Effector memory CD8-positive, alpha-beta T cell (primary cell): ENCODE results near the gene TIGD2.

Experiments used
- ATAC-seq: fragments of 150-1000 bp; cut with Tn5 transposase; replicated peaks from 2 replicates; pipeline ENCODE4 v1.10.0; 2021; ENCODE audit warnings: mild to moderate bottlenecking, moderate library complexity
- DNase-seq, 3 experiments: peaks; one replicate each; pipeline ENCODE4 v3.0.0; 2021
- H3K27ac Mint-ChIP-seq, 2 donors: one replicate each; pipeline ENCODE4 v1.8.0; 2022; ENCODE audit warnings: mild to moderate bottlenecking in 2 of 2, mixed read lengths in 2 of 2, moderate library complexity in 2 of 2
- H3K27me3 Mint-ChIP-seq, 2 donors: one replicate each; pipeline ENCODE4 v1.8.0; 2022; ENCODE audit warnings: mixed read lengths in 2 of 2
- H3K36me3 Mint-ChIP-seq: one replicate; pipeline ENCODE4 v1.8.0; 2022; ENCODE audit warnings: mild to moderate bottlenecking, moderate library complexity, mixed read lengths; ENCODE audit not compliant: insufficient read depth
- H3K4me1 Mint-ChIP-seq, 2 donors: one replicate each; pipeline ENCODE4 v1.8.0; 2022; ENCODE audit warnings: low read depth in 2 of 2, mixed read lengths in 2 of 2
- H3K4me3 Mint-ChIP-seq, 2 donors: one replicate each; pipeline ENCODE4 v1.8.0; 2022; ENCODE audit warnings: mild to moderate bottlenecking in 2 of 2, mixed read lengths in 2 of 2, moderate library complexity in 2 of 2
- H3K9me3 Mint-ChIP-seq, 2 donors: one replicate each; pipeline ENCODE4 v1.8.0; 2022; ENCODE audit warnings: mixed read lengths in 2 of 2
- total RNA-seq, 9 experiments: gene quantifications; one replicate each; lab custom pipeline; 2026; lab: John Stamatoyannopoulos, UW

TIGD2 gene
- total RNA-seq, result 6.0 to 13.4 (median 8.9) reads per million in 9 experiments

DNA sequence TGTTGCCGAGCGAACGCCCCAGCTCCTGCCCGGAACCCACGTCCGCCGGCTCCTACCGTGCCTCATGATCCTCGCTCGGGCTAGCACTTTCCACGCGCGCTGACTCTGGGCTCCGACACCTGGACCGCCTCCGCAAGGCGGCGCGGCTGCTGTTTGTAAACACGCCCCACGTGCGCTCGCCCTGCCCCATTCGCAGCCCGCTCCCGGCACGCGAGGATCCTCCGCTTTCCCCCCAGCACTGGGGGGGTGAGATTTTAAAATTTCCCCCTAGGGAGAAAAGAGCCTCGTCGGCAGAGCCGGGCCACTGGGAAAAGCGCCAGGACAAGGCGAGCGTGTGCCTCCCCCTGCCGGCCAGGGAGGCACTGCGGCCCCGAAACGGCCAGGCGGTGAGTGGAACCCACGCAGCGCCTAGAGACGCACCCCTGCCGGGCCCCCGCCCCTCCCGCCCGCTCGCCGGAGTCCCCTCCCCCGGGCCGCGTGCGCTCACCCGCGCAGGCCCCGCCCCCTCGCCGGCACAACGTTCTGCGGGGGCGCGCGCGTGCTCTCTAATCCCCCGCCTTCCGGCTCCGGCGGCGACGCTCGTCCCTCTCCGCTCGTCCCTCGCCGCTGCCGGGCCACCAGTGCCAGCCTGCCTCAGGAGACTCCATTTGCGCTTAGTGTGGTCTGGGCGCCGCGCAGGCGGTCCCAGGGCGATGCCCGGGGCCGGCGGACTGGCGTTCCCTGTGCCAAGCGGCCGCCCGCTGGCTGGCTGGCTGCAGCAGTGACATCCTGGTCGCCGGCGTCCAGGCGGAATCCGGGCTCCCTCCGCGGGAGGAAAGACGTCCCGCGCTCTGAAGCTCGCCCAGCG lies at the start of gene TIGD2:
Gene TIGD2 (plus strand): TSS at position 548 of the 847 bp plus-strand sequence. CDS start 1,442 bp downstream, outside the sequence.
- peak within 1 kb of the TSS; percentile 91 to 92 for H3K27ac Mint-ChIP-seq
- ATAC-seq (peak; percentile 86), DNase-seq (peak; percentile 79 to 84 (median 80))
- peaks cover 23 to 29% of the 10 kb centered on the region in 2 donors for H3K4me1 Mint-ChIP-seq
- H3K4me3 Mint-ChIP-seq, result peak within 1 kb of the TSS; percentile 85
- H3K27me3 Mint-ChIP-seq, result peaks cover 12 to 32% of the 10 kb centered on the region in 2 donors
- H3K9me3 Mint-ChIP-seq, result no peaks in the 10 kb centered on the region
- H3K36me3 Mint-ChIP-seq, result peaks cover 14% of the 10 kb centered on the region

DNA sequence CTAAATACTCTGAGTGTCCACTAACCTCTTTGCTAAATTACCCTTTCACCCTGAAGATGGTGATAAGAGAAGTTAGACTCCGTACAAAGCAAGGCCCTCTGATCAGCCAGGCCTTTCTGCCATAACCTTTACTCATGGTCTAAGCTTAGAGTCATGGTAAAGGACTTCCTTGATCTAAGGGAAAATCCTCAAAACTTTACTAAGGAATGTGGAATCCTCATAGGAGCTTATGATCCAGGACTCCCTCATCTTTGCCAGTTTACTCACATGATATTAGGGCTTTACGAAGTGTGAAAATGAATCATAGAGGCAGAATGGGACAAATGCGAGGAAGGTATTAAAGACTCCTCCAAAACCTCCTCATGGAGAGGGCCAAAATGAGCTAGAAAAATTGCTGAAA lies 46.5 kb upstream of the TIGD2 start:
- ATAC-seq, result no peak
- no peak overlapping the region for H3K27ac Mint-ChIP-seq
- no peak overlapping the region for H3K4me3 Mint-ChIP-seq
- no peaks in the 10 kb centered on the region for H3K36me3 Mint-ChIP-seq
- H3K9me3 Mint-ChIP-seq, result peaks cover 4 to 8% of the 10 kb centered on the region in 2 donors
- H3K27me3 Mint-ChIP-seq, result peaks cover 25 to 35% of the 10 kb centered on the region in 2 donors
- DNase-seq, result no peak
- H3K4me1 Mint-ChIP-seq, result no peaks in the 10 kb centered on the region

DNA sequence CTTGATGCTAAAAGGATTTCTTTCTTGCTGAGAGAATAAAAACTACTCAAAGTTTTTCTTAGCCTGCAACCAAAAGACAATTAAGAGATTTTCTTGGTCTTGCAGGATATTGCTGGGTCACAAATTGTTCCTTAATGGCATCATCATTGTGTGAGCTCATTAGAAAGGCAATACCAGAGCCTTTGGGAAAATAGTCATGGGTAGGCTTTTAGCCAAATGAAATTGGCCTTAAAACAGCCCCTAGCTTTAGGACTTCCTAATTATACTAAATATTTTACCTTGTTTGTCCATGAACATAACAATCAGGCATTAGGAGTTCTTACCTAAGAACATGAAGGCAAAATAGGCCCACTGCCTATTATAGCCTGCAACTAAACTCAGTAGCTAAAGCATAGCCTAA lies 43.9 kb upstream of the TIGD2 start:
- ATAC-seq (no peak), DNase-seq (no peak)
- H3K4me3 Mint-ChIP-seq, result no peak overlapping the region
- H3K27ac Mint-ChIP-seq, result no peak overlapping the region
- peaks cover 16 to 17% of the 10 kb centered on the region in 2 donors for H3K27me3 Mint-ChIP-seq
- no peaks in the 10 kb centered on the region for H3K36me3 Mint-ChIP-seq
- H3K4me1 Mint-ChIP-seq, result no peaks in the 10 kb centered on the region
- H3K9me3 Mint-ChIP-seq, result peaks cover 0 to 5% of the 10 kb centered on the region in 2 donors

DNA sequence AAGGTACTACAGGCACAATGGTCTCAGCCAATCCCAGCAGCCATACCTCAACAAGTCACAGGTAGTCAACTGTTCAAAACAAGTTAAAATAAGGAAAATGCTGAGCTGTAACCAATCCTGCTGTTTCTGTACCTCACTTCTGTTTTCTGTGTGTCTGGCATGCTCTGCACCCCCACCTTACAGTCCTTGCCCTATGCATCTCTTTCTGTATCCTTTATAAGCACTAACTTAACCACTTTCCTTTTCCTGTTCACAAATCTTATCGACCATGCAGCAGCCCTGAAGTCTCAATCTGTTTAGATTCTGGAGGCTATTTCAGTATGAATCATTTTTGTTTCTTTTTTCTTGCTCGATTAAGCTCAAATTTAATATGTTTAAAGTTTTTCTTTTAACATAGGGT lies 41.9 kb upstream of the TIGD2 start:
- peaks cover 7 to 10% of the 10 kb centered on the region in 2 donors for H3K27me3 Mint-ChIP-seq
- H3K36me3 Mint-ChIP-seq, result no peaks in the 10 kb centered on the region
- H3K9me3 Mint-ChIP-seq, result no peaks in the 10 kb centered on the region
- DNase-seq (no peak), ATAC-seq (no peak)
- no peak overlapping the region for H3K4me3 Mint-ChIP-seq
- no peaks in the 10 kb centered on the region for H3K4me1 Mint-ChIP-seq
- H3K27ac Mint-ChIP-seq, result no peak overlapping the region

DNA sequence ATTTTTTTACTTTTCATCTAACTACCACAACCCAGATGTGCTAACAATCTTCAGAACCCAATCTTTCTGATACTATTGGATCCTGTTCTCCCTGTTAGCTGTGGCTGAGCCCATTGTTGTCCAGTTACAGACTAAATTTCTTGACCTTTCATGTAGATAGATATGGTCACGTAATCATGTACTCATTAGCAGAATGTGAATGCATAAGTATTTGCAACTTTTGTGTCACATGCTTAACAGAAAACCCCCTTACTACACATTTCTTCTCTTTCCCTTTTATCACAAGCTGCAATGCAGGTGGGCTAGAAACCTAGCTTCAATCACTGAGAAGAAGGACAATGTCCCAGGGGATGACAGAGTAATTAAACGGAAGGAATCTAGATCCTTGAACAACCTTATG lies 41.3 kb upstream of the TIGD2 start:
- Mint-ChIP-seq H3K9me3 (no peaks in the 10 kb centered on the region), H3K4me3 (no peak overlapping the region), H3K27ac (no peak overlapping the region), H3K4me1 (no peaks in the 10 kb centered on the region), H3K27me3 (peaks cover 1 to 5% of the 10 kb centered on the region in 2 donors), H3K36me3 (no peaks in the 10 kb centered on the region)
- DNase-seq (no peak), ATAC-seq (no peak)

DNA sequence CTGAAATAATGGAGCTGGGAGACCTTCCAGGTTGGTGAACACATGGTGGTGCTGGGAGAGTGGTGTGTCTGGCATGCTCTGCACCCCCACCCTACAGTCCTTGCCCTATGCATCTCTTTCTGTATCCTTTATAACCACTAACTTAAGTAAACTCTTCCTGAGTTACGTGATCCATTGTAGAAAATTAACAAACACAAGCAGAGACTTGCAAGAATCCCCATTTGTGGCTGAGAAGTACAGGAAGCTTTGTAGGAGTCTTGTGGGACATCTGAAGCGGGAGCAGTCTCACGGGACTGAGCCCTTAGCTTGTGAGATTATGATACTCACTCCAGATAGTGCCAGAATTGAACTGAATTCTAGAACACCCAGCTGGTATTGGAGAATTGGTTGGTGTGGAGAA lies 40.0 kb upstream of the TIGD2 start:
- DNase-seq, result no peak
- Mint-ChIP-seq H3K27ac (no peak overlapping the region), H3K27me3 (peaks cover under 1 to 5% of the 10 kb centered on the region in 2 donors), H3K4me3 (no peak overlapping the region), H3K36me3 (no peaks in the 10 kb centered on the region), H3K4me1 (no peaks in the 10 kb centered on the region), H3K9me3 (no peaks in the 10 kb centered on the region)
- ATAC-seq, result no peak

DNA sequence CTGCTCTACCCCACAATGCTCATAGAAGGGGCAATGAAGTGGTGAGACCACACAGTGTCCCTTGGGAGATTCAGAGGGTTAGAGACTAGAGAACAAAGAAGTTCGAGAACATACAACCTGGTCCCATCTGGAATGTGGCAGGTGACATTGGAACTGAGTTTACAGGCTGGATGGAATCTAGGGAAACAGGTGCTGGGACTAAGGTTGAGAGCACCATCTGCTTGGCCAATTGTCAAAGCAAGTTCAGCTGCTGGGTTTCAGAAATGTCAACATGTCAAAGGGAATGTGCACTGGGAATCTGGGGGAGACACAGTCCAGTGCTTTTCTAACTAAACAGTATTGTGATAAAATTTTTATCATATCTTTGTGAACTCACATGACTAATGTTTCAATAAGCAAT lies 38.4 kb upstream of the TIGD2 start:
- H3K27ac Mint-ChIP-seq, result no peak overlapping the region
- no peak overlapping the region for H3K4me3 Mint-ChIP-seq
- no peak for ATAC-seq
- DNase-seq, result no peak
- H3K36me3 Mint-ChIP-seq, result no peaks in the 10 kb centered on the region
- H3K27me3 Mint-ChIP-seq, result peaks cover 11 to 12% of the 10 kb centered on the region in 2 donors
- no peaks in the 10 kb centered on the region for H3K4me1 Mint-ChIP-seq
- peaks cover 5 to 10% of the 10 kb centered on the region in 2 donors for H3K9me3 Mint-ChIP-seq

DNA sequence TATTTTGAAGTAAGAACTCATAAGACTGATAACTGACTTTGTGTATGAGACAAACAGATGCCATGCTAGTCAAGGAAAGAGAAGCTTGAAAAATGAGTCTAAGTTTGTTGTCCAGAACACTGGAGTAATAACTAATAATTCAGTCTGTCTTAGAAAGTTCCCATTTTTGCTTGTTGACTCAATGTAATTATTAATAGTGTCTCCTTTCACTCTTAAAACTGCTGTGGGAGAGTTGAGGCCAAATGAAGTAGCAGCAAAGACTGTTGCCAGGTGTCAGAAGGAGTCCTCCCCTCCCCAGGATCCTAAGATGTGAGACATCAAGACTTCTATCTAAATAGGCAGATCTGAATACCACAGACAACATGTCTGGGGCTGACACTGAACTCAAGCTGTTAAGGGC lies 33.6 kb upstream of the TIGD2 start:
- Mint-ChIP-seq H3K36me3 (no peaks in the 10 kb centered on the region), H3K27ac (no peak overlapping the region), H3K9me3 (peaks cover 7 to 10% of the 10 kb centered on the region in 2 donors), H3K27me3 (peaks cover 10 to 11% of the 10 kb centered on the region in 2 donors), H3K4me3 (no peak overlapping the region), H3K4me1 (no peaks in the 10 kb centered on the region)
- ATAC-seq, result no peak
- no peak for DNase-seq

DNA sequence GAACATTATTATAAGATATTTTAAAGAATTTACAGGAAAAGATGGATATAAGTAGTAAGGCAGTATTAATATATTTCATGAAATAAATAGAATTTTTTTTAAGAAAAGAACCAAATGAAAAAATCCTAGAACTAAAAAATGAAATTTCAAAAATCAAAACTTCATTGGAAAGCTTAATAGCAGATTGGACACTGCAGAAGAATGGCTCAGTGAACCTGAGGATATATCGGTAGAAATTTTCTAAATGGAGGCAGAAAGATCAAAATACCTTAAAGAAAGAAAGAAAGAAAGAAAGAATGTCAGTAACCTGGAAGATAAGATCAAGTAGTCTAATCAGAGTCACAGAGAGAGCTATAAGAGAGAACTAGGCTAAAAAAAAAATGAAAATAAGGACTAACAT lies 33.0 kb upstream of the TIGD2 start:
- Mint-ChIP-seq H3K27ac (no peak overlapping the region), H3K4me1 (no peaks in the 10 kb centered on the region)
- ATAC-seq, result no peak

DNA sequence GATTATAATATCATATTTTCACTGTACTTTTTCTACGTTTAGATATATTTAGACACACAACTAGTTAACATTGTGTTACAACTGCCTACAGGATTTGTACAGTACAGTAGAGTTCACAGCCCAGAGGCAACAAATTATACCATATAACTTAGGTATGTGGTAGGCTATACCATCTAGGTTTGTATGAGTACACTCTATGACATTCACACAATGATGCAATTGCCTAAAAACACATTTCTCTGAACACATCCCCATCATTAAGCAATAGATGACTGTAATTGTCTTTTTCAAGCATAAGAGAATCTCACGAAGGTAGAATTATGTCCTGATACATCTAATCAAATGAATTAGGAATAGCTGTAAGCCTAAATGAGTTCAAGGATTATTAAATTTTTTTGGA lies 12.3 kb upstream of the TIGD2 start:
- Mint-ChIP-seq H3K27me3 (peaks cover 15 to 33% of the 10 kb centered on the region in 2 donors), H3K9me3 (no peaks in the 10 kb centered on the region), H3K4me1 (no peaks in the 10 kb centered on the region), H3K4me3 (no peak overlapping the region), H3K36me3 (no peaks in the 10 kb centered on the region), H3K27ac (no peak overlapping the region)
- DNase-seq (no peak), ATAC-seq (no peak)

More for the DNA sequence above, 33.0 kb upstream of the TIGD2 start:
- H3K36me3 Mint-ChIP-seq, result no peaks in the 10 kb centered on the region
- DNase-seq, result no peak
- H3K9me3 Mint-ChIP-seq, result peaks cover 7 to 10% of the 10 kb centered on the region in 2 donors
- H3K4me3 Mint-ChIP-seq, result no peak overlapping the region
- peaks cover 10 to 11% of the 10 kb centered on the region in 2 donors for H3K27me3 Mint-ChIP-seq

DNA sequence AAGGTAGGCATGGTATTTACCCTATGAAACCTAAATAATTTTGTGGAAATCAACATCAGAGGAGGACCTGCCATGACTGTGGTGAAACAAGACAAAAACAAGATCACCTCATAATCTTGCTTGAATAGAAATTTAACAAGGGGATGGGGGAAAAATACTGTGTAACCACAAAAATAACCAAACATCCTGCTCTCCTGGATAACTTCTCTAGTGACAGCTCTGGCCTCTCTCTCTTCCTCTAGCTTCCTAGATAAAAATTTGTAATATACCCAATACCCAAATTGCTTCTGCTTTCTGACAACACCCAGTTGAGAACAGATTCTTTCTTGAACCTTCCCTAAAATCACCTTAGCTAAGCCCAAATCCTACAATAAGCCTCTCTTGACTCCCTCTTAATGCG lies 11.9 kb upstream of the TIGD2 start:
- Mint-ChIP-seq H3K27me3 (peaks cover 19 to 37% of the 10 kb centered on the region in 2 donors), H3K27ac (no peak overlapping the region), H3K4me3 (no peak overlapping the region), H3K4me1 (no peaks in the 10 kb centered on the region), H3K9me3 (no peaks in the 10 kb centered on the region), H3K36me3 (no peaks in the 10 kb centered on the region)
- no peak for ATAC-seq
- no peak for DNase-seq

DNA sequence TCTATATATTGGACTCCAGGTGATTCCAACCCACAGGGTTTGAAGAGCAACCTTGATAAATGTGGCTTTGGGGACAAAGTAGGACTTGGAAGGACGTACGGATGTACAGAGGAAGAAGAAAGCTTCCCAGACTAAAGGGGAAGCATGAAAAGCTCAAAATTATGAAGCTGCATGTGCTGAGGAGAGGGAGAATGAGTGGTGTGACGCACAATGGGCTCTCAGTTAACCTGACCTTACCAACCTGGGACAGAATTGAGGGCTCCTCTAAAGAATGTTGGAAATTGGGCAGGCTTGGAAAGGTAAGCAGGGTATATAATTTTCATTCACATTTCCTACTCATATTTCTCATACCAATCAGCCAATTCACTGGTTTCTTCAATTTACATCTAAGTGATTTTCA lies 10.5 kb upstream of the TIGD2 start:
- H3K4me1 Mint-ChIP-seq, result no peaks in the 10 kb centered on the region
- ATAC-seq (no peak), DNase-seq (no peak)
- H3K27ac Mint-ChIP-seq, result no peak overlapping the region
- H3K27me3 Mint-ChIP-seq, result peaks cover 27 to 41% of the 10 kb centered on the region in 2 donors
- no peak overlapping the region for H3K4me3 Mint-ChIP-seq
- H3K9me3 Mint-ChIP-seq, result no peaks in the 10 kb centered on the region
- no peaks in the 10 kb centered on the region for H3K36me3 Mint-ChIP-seq

DNA sequence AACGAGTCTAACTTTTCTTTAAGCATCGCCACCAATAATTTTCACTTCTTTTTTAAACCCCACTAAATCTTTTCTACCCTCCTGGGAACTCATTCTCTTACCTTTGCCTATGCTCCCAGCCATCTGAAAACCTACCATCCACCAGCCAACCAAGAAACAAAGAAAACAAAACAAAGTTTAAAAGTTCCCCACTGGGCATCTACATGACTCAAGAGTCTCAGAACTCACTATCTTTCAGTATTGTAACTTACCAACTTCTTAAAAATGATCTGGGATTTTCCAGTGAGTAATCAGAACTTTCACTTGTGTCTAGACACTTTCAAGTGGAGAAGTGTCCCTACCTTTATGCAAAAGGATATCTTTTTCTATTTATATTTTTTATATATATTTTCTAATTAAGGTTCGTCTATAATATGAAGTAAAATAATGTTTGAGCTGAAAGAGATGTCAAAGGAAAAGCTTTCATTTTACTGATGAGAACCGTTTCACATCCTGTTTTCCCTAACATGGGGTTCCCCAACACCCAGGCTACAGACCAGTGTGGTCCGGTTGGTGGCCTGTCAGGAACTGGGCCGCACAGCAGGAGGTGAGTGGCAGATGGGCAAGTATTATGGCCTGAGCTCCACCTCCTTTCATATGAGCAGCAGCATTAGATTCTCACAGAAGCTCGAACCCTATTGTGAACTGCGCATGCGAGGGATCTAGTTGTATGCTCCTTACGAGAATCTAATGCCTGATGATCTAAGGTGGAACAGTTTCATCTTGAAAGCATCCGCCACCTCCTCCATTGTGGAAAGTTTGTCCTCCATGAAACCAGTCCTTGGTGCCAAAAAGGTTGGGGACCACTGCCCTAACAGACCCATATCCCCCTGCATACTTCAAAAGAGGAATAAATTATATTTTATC lies 9.8 kb upstream of the TIGD2 start:
- Mint-ChIP-seq H3K4me3 (no peak overlapping the region), H3K27me3 (peaks cover 31 to 41% of the 10 kb centered on the region in 2 donors), H3K27ac (no peak overlapping the region), H3K36me3 (no peaks in the 10 kb centered on the region), H3K4me1 (no peaks in the 10 kb centered on the region), H3K9me3 (no peaks in the 10 kb centered on the region)
- no peak for DNase-seq
- no peak for ATAC-seq
